Heart right ventricle (tissue), 16 donors: ENCODE data around the gene ACVR1B. TPM values are rescaled to one million over a fixed set of nuclear protein-coding genes. Genes with fewer than 3 reads are reported as not detected.

ENCODE experiments used
- ATAC-seq, 8 donors: fragments of 200-7000 bp; cut with Tn5 transposase; one replicate each; pipeline ENCODE4 v1.9.1; 2020; ENCODE audit warnings: mild to moderate bottlenecking in 8 of 8, moderate library complexity in 8 of 8, moderate number of reproducible peaks in 1 of 8
- DNase-seq, 2 donors: peaks; one replicate each; pipeline ENCODE4 v3.0.0-alpha.2; 2020
- H3K27ac ChIP-seq, 10 donors: fragments of 200-600 bp; sonication (generic) in 2 of 10; one replicate each; pipeline versions ENCODE4 v1.5.0 to v1.8.0; 2020 to 2022; ENCODE audit warnings: mild to moderate bottlenecking in 3 of 10
- H3K27me3 ChIP-seq, 7 donors: fragments of 200-600 bp; one replicate each; pipeline ENCODE4 v1.8.0; 2021 to 2022; ENCODE audit warnings: mild to moderate bottlenecking in 2 of 7
- H3K36me3 ChIP-seq, 9 donors: fragments of 200-600 bp; sonication (generic) in 1 of 9; one replicate each; pipeline versions ENCODE4 v1.5.0 to v1.8.0; 2020 to 2022; ENCODE audit warnings: mild to moderate bottlenecking in 2 of 9
- H3K4me1 ChIP-seq, 9 donors: fragments of 200-600 bp; sonication (generic) in 1 of 9; one replicate each; pipeline versions ENCODE4 v1.5.0 to v1.8.0; 2020 to 2022; ENCODE audit warnings: mild to moderate bottlenecking in 4 of 9
- H3K4me3 ChIP-seq, 10 donors: fragments of 200-600 bp; sonication (generic) in 2 of 10; one replicate each; pipeline versions ENCODE4 v1.5.0 to v1.8.0; 2020 to 2022; ENCODE audit warnings: mild to moderate bottlenecking in 7 of 10, moderate library complexity in 2 of 10
- H3K9me3 ChIP-seq, 11 donors: fragments of 200-600 bp in 10 of 11; sonication (generic) in 2 of 11; one replicate each; pipeline versions ENCODE4 v1.5.0 to v1.8.0; 2013 to 2022; ENCODE audit warnings: mild to moderate bottlenecking in 2 of 11, control low read depth in 1 of 11, moderate library complexity in 1 of 11
- CTCF ChIP-seq, 9 donors: fragments of 200-600 bp; sonication (generic) in 2 of 9; IDR thresholded peaks; one replicate each; pipeline versions ENCODE4 v1.5.0 to v1.8.0; 2021 to 2022; ENCODE audit warnings: antibody characterized with exemption in 9 of 9, mild to moderate bottlenecking in 5 of 9, moderate library complexity in 1 of 9
- WGBS, 2 donors: extraction: QIAGEN DNeasy Blood & Tissue Kit; methylation state at CpG; one replicate each; pipeline ENCODE4 v1.1.7; 2013; ENCODE audit warnings: inconsistent platforms in 1 of 2; 5-methylcytosine and 5-hydroxymethylcytosine counted together
- intact Hi-C, 10 donors: fragments of 100-400 bp; cut with DNase I; formaldehyde crosslinking; loops; one replicate each; pipeline versions ENCODE4 v1.11.1 to v1.14.2; 2022
- polyA plus RNA-seq, 2 donors: library from polyadenylated mRNA; stranded (reverse); fragments of 200-250 nt; gene quantifications; one replicate each; pipeline ENCODE4 v1.2.3, GENCODE V29; 2013
- total RNA-seq, 10 donors: library from RNA; stranded (reverse); fragmentation: NEBNext Ultra II Directional in 3 of 10; extraction: Animal tissue kit (Norgen Biotek cat#: 25700) in 3 of 10; gene quantifications; one replicate each; pipeline versions ENCODE4 v1.2.1 to v1.2.4, GENCODE V29; 2021 to 2023
- donor health status: Arrhythmogenic right ventricular cardiomyopathy.
- donor health status: ischemic (EF 13 %, LVEDD 7.1; RV severe dilation, severe dysfunction).
- donor health status: healthy with polysubstance abuse.
- donor health status: DM: no; HTN: yes; CAD: no.
- donor health status: DM: no; HTN: no; CAD: no.
- donor health status: ischemic (EF 25% LVEDD 6.9; RV normal size, moderate dysfunction).
- donor health status: ischemic (EF 25% LVEDD 5.7; RV mildly dilated, moderate dysfunction).
- donor health status: healthy.
- donor health status: DM: yes; HTN: yes; CAD: no.
- donor health status: Ischemic cardiomyopathy.
- donor health status: ischemic (EF 35%, LVEDD 5.7; RV mildly dilated, moderate dysfunction).
- donor health status: nonischemic (EF 11% LVEDD 7.7; RV severe dilation, severe dysfunction).
- donor health status: DM: yes; HTN: yes; CAD: no.
- donor health status: PGD.
- donor health status: ischemic (EF 29% LVEDD 5.4; RV normal size, mild dysfunction).
- donor health status: nonischemic (EF 23%, LVEDD 6.1; RV moderate dilation, normal function).

ACVR1B gene
- total and polyA plus RNA-seq, 12 donors: 5.8 to 15.5 (median 9.7) TPM

- no peak for DNase-seq
- WGBS, 2 donors: 2 to 5% methylated on average over 5 of the region's 5 CpGs
- no peak for TF ChIP-seq CTCF (IDR thresholded peaks at IDR 0.05)
- H3K4me1 ChIP-seq: peaks cover 9 to 44% (median 36%) of the 10 kb centered on the region in 9 donors
- no peaks in the 10 kb centered on the region for H3K36me3 ChIP-seq
- intact Hi-C loops: no loop called here
- H3K4me3 ChIP-seq: peak overlapping the region; percentile 8 to 100 (median 64)
- peak overlapping the region in 7 of 10 donors; percentile 23 to 75 (median 56) for H3K27ac ChIP-seq
- no peaks in the 10 kb centered on the region for H3K27me3 ChIP-seq
- ATAC-seq: no peak
- peaks cover 0 to 2% (median 0%) of the 10 kb centered on the region in 11 donors for H3K9me3 ChIP-seq
Measured at GRCh38 chr12:51950682-51951198, 759 bp upstream of the ACVR1B start.

DNA sequence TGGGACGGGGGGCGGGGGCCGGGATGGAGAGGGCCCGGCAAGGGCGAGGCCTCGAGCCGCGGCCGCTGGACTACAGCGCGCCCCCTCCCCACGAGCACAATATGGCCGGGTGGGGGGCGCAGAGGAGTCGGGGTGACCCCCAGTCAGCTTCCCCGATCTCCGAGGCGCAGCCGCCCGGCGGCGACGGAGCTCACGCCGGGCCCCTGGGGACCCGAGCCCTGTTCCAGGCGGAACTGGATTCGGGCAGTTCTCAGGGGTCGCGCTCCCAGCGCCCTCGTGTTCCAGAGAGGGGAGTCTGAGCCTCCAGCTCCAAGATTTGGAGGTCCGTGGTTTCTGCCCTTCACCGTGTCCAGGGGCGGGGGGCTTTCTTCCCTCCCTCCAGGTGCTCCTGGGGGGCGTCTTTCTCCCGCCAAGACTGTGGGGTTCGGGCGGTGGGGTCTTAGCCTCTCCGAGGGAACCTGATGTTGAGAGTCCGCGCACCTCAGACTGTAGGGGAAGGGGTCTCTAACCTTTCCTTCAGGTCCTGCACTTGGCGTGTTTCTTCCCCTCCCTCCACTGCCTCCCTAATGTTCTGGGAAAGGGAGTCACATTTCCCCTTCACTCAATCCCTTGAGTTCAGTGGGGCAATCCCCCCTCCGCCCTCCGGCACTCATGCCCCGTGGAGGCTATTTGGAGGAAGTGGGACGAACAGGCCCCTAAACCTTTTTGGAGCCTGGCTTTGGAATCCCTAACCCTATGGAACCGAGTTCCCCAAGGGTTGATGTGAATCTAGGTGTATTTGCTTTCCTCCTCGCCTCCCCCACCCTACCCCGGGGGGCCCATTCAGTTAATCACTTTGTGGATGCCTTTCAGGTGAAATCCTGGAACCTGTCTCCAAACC, 584 bp downstream of the ACVR1B start:
- peak overlapping the region; percentile 79 to 99 (median 92) for H3K27ac ChIP-seq
- H3K27me3 ChIP-seq: no peaks in the 10 kb centered on the region
- peak overlapping the region; percentile 84 to 100 (median 98) for H3K4me3 ChIP-seq
- peaks cover 0 to 4% (median 0%) of the 10 kb centered on the region in 11 donors for H3K9me3 ChIP-seq
- intact Hi-C loops: no loop called here
- TF ChIP-seq CTCF (IDR thresholded peaks at IDR 0.05): no peak
- ATAC-seq (peak; percentile 20 to 62 (median 38)), DNase-seq (peak; percentile 36 to 59)
- no peaks in the 10 kb centered on the region for H3K36me3 ChIP-seq
- H3K4me1 ChIP-seq: peaks cover 9 to 47% (median 36%) of the 10 kb centered on the region in 9 donors
- 1% methylated on average over 46 to 50 of the region's 50 CpGs for WGBS, 2 donors

DNA sequence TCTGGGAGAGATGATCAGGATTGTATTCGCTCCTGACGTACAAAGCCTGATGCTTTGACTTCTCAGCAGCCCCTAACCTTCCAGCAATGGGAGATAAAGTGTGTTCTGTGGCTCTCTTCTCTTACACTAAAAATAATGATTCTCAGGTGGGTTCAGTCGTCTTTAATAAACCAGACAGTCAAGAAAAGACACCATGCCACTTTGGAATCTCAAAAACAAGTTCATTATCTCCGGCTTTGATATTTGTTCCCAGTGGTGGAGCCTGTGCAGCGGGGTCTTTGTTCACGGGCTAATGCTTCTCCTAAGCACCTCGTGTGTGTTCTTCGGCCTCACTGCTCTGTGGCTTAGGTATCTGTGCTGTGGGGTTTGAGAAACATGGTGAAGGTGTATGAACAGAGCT, 1.6 kb downstream of the ACVR1B start:
- Histone ChIP-seq H3K4me3 (peak overlapping the region in 9 of 10 donors; percentile 6 to 100 (median 97)), H3K27me3 (no peaks in the 10 kb centered on the region), H3K4me1 (peaks cover 9 to 47% (median 36%) of the 10 kb centered on the region in 9 donors), H3K27ac (peak overlapping the region in 8 of 10 donors; percentile 79 to 99 (median 94)), H3K36me3 (no peaks in the 10 kb centered on the region), H3K9me3 (peaks cover 0 to 4% (median 0%) of the 10 kb centered on the region in 11 donors)
- intact Hi-C loops: no loop called here
- TF ChIP-seq CTCF (IDR thresholded peaks at IDR 0.05): no peak
- 51 to 55% methylated on average over 8 of the region's 8 CpGs for WGBS, 2 donors
- ATAC-seq (no peak), DNase-seq (no peak)

- DNase-seq: no peak
- peaks cover 12 to 52% (median 40%) of the 10 kb centered on the region in 9 donors for H3K4me1 ChIP-seq
- H3K9me3 ChIP-seq: peaks cover 0 to 4% (median 0%) of the 10 kb centered on the region in 11 donors
- 15 to 17% methylated on average over 4 of the region's 4 CpGs for WGBS, 2 donors
- no peaks in the 10 kb centered on the region for H3K27me3 ChIP-seq
- TF ChIP-seq CTCF (IDR thresholded peaks at IDR 0.05): no peak
- H3K27ac ChIP-seq: peak overlapping the region in 9 of 10 donors; percentile 1 to 99 (median 91)
- ATAC-seq: no peak
- intact Hi-C loops: no loop called here
- H3K36me3 ChIP-seq: no peaks in the 10 kb centered on the region
- peak overlapping the region in 2 of 10 donors; percentile 10 to 99 for H3K4me3 ChIP-seq
Measured at GRCh38 chr12:51953864-51954263, 2.4 kb downstream of the ACVR1B start.
